NB4 (cell line): ENCODE data around the gene TBC1D21.

ENCODE experiments used
- CTCF ChIP-seq: IDR thresholded peaks from one replicate; pipeline ENCODE4 v1.5.1; 2012; ENCODE audit warnings: low read depth, low read length
- POLR2A ChIP-seq: IDR thresholded peaks from 2 replicates; pipeline ENCODE4 v1.6.1; 2011; ENCODE audit warnings: mild to moderate bottlenecking; ENCODE audit not compliant: insufficient read length; ENCODE audit errors: extremely low read depth

- TF ChIP-seq CTCF (no peak), POLR2A (no peak)
These were observed 37.3 kb downstream of the TBC1D21 start for GRCh38 chr15:73910522-73911303.
